B cell (primary cell): ENCODE data around the gene CXXC5. TPM values are rescaled to one million over a fixed set of nuclear protein-coding genes. Genes with fewer than 3 reads are reported as not detected.

Experiments used
- ATAC-seq: fragments of 200-7000 bp; cut with Tn5 transposase; one replicate; pipeline ENCODE4 v1.10.0; 2021; ENCODE audit warnings: low read depth, mild to moderate bottlenecking, moderate number of reproducible peaks, moderate library complexity
- CTCF ChIA-PET: fragments of 350-600 bp; sonication (Branson Sonifier 250); formaldehyde crosslinking; loops from one replicate; lab custom pipeline; 2021; ENCODE audit warnings: antibody characterized with exemption, inconsistent platforms; lab: Charles Lee
- POLR2A ChIA-PET: fragments of 350-600 bp; sonication (Branson Sonifier 250); formaldehyde crosslinking; loops from one replicate; lab custom pipeline; 2021; ENCODE audit warnings: antibody characterized with exemption; lab: Charles Lee
- DNase-seq: peaks from one replicate; pipeline ENCODE4 v3.0.0; 2013
- H2AFZ ChIP-seq: 2 replicates; pipeline ENCODE4 v1.6.1; 2012; ENCODE audit warnings: mild to moderate bottlenecking, low read depth, low read length; ENCODE audit not compliant: insufficient read depth, poor library complexity, severe bottlenecking
- H3K27ac ChIP-seq, 2 donors: 1 replicate in 1 of 2; 2 replicates in 1 of 2; pipeline ENCODE4 v1.5.1; 2012 to 2013; ENCODE audit warnings: low read length in 2 of 2, mild to moderate bottlenecking in 2 of 2, moderate library complexity in 1 of 2
- H3K27me3 ChIP-seq, 4 experiments: fragments of 200-600 bp in 1 of 4; sonication (generic) in 1 of 4; replicated peaks in 1 of 4; 1 replicate in 2 of 4; 2 replicates in 2 of 4; pipeline versions ENCODE4 v1.6.1 to v1.7.0; 2013 to 2016; ENCODE audit warnings: low read length in 3 of 4, mild to moderate bottlenecking in 2 of 4, mixed read lengths in 1 of 4, moderate library complexity in 1 of 4; ENCODE audit not compliant: insufficient read depth in 4 of 4, control insufficient read depth in 3 of 4; ENCODE audit errors: control extremely low read depth in 1 of 4
- H3K36me3 ChIP-seq, 2 experiments: replicated peaks in 1 of 2; 1 replicate in 1 of 2; 2 replicates in 1 of 2; pipeline versions ENCODE4 v1.6.1 to v1.7.1; 2013; ENCODE audit warnings: low read length in 1 of 2; ENCODE audit not compliant: insufficient read depth in 2 of 2, control insufficient read depth in 1 of 2; ENCODE audit errors: control extremely low read depth in 1 of 2, extremely low read depth in 1 of 2
- H3K4me1 ChIP-seq, 2 donors: fragments of 200-600 bp in 1 of 2; sonication (generic) in 1 of 2; 1 replicate in 1 of 2; 2 replicates in 1 of 2; pipeline versions ENCODE4 v1.5.1 to v1.6.1; 2013 to 2017; ENCODE audit warnings: low read length in 2 of 2; ENCODE audit not compliant: control insufficient read depth in 2 of 2, insufficient read depth in 2 of 2
- H3K4me2 ChIP-seq: replicated peaks from 2 replicates; pipeline ENCODE3; 2012; ENCODE audit warnings: mild to moderate bottlenecking, low read depth, low read length; ENCODE audit not compliant: poor library complexity, severe bottlenecking
- H3K4me3 ChIP-seq, 5 experiments: fragments of 200-600 bp in 1 of 5; sonication (generic) in 1 of 5; 1 replicate in 3 of 5; 2 replicates in 2 of 5; pipeline versions ENCODE4 v1.5.1 to v1.7.0; 2011 to 2016; ENCODE audit warnings: low read length in 4 of 5, mild to moderate bottlenecking in 4 of 5, low read depth in 2 of 5, control low read depth in 1 of 5, moderate library complexity in 1 of 5; ENCODE audit not compliant: insufficient read depth in 1 of 5; ENCODE audit errors: control extremely low read depth in 1 of 5, extremely low read depth in 1 of 5
- H3K79me2 ChIP-seq: fragments of 200-600 bp; sonication (generic); one replicate; pipeline ENCODE4 v1.6.0; 2016; ENCODE audit warnings: low read length; ENCODE audit not compliant: control insufficient read depth, insufficient read depth
- H3K9ac ChIP-seq: fragments of 200-600 bp; sonication (generic); 2 replicates; pipeline ENCODE4 v1.6.1; 2017; ENCODE audit warnings: mild to moderate bottlenecking, low read length, moderate library complexity
- H3K9me3 ChIP-seq, 3 donors: one replicate each; pipeline versions ENCODE4 v1.6.1 to v1.7.1; 2013; ENCODE audit warnings: low read length in 2 of 3; ENCODE audit not compliant: control insufficient read depth in 2 of 3, insufficient read depth in 1 of 3; ENCODE audit errors: control extremely low read depth in 1 of 3
- H4K20me1 ChIP-seq: 2 replicates; pipeline ENCODE4 v1.6.0; 2012; ENCODE audit warnings: mild to moderate bottlenecking, low read length; ENCODE audit not compliant: insufficient read depth, control insufficient read depth, poor library complexity, severe bottlenecking
- H3K27ac Mint-ChIP-seq: one replicate; pipeline ENCODE4 v1.8.0; 2021; ENCODE audit warnings: mixed read lengths
- H3K27me3 Mint-ChIP-seq: one replicate; pipeline ENCODE4 v1.8.0; 2021; ENCODE audit warnings: mixed read lengths
- H3K4me1 Mint-ChIP-seq: one replicate; pipeline ENCODE4 v1.8.0; 2021; ENCODE audit warnings: mixed read lengths
- H3K4me3 Mint-ChIP-seq: one replicate; pipeline ENCODE4 v1.8.0; 2021; ENCODE audit warnings: mixed read lengths
- H3K9me3 Mint-ChIP-seq: one replicate; pipeline ENCODE4 v1.8.0; 2022; ENCODE audit warnings: mixed read lengths; ENCODE audit not compliant: insufficient read depth
- CTCF ChIP-seq: fragments of 200-600 bp; IDR thresholded peaks from one replicate; pipeline ENCODE4 v1.8.0; 2022; ENCODE audit warnings: antibody characterized with exemption, mild to moderate bottlenecking
- EZH2 ChIP-seq: IDR thresholded peaks from 2 replicates; pipeline ENCODE4 v1.6.1; 2012; ENCODE audit warnings: borderline replicate concordance, low read depth, mild to moderate bottlenecking, moderate library complexity, low read length; ENCODE audit not compliant: insufficient read depth, poor library complexity, severe bottlenecking
- WGBS: methylation state at CpG from one replicate; pipeline ENCODE4 v1.1.5; 2013; ENCODE audit warnings: missing lambda C conversion rate; ENCODE audit not compliant: insufficient coverage; 5-methylcytosine and 5-hydroxymethylcytosine counted together
- intact Hi-C: fragments of 100-400 bp; cut with micrococcal nuclease; formaldehyde crosslinking; loops from one replicate; pipeline ENCODE4 v1.10.0; 2022
- polyA plus RNA-seq: library from polyadenylated mRNA; depleted of rRNA; stranded (reverse); fragments of >200 nt; gene quantifications from 2 replicates; pipeline ENCODE4 v1.2.3, GENCODE V29; 2012
- total RNA-seq, 2 donors: library from RNA; stranded (reverse); fragments of 120-200 nt in 1 of 2; gene quantifications; 1 replicate in 1 of 2; 2 replicates in 1 of 2; pipeline versions ENCODE4 v1.2.3 to v1.2.4, GENCODE V29; 2013 to 2022

Gene CXXC5
- total and polyA plus RNA-seq, 2 donors (not counting 1 experiment from before 2014, with no cell fraction given): 126 to 143 TPM

DNA sequence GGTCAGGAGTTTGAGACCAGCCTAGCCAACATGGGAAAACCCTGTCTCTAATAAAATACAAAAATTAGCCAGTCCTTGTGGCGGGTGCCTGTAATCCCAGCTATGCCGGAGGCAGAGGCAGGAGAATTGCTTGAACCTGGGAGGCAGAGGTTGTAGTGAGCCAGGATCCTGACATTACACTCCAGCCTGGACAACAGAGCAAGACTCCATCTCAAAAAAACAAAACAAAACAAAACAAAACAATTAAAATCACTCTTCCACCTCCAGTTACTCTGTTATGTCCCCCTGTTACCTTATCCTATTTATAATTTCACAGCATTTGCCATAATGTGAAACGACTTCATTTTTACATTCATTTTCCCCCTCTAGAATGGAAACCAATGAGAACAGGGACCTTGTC, 54.4 kb downstream of the CXXC5 start:
- no peak overlapping the region for H2AFZ ChIP-seq
- no peak for ATAC-seq
- no peak overlapping the region for H3K9ac ChIP-seq
- Mint-ChIP-seq H3K4me1 (peaks cover 53% of the 10 kb centered on the region), H3K4me3 (no peak overlapping the region), H3K9me3 (no peaks in the 10 kb centered on the region), H3K27ac (no peak overlapping the region), H3K27me3 (peaks cover 17% of the 10 kb centered on the region)
- no peak for DNase-seq
- intact Hi-C loops: no loop called here
- peaks cover 0 to 22% (median 9%) of the 10 kb centered on the region in 4 experiments for H3K27me3 ChIP-seq
- POLR2A ChIA-PET: no interaction called here
- H3K79me2 ChIP-seq: no peaks in the 10 kb centered on the region
- CTCF ChIA-PET: interaction anchor here (0.6 to 4.0 kb wide), 3 partner anchors 9 to 63 kb away, joined by 3 to 21 read pairs (median 18); no protein-coding TSS in a partner anchor
- no peak overlapping the region for H3K27ac ChIP-seq
- H4K20me1 ChIP-seq: no peaks in the 10 kb centered on the region
- no peak overlapping the region for H3K4me3 ChIP-seq
- no peaks in the 10 kb centered on the region for H3K36me3 ChIP-seq
- WGBS: 60% methylated on average over 1 of the region's 3 CpGs
- H3K4me2 ChIP-seq: no peak overlapping the region
- no peak for TF ChIP-seq CTCF
- no peak for TF ChIP-seq EZH2
- H3K9me3 ChIP-seq: peaks cover 0 to 5% (median 0%) of the 10 kb centered on the region in 3 donors
- peaks cover 37 to 46% of the 10 kb centered on the region in 2 donors for H3K4me1 ChIP-seq

- Histone ChIP-seq H3K4me3 (no peak overlapping the region), H3K79me2 (no peaks in the 10 kb centered on the region), H3K36me3 (no peaks in the 10 kb centered on the region), H3K4me1 (peaks cover 33 to 40% of the 10 kb centered on the region in 2 donors), H3K4me2 (no peak overlapping the region), H3K27ac (no peak overlapping the region), H3K9me3 (no peaks in the 10 kb centered on the region), H4K20me1 (no peaks in the 10 kb centered on the region), H3K27me3 (peaks cover 0 to 7% (median 3%) of the 10 kb centered on the region in 4 experiments), H3K9ac (no peak overlapping the region), H2AFZ (no peak overlapping the region)
- peaks cover 49% of the 10 kb centered on the region for H3K4me1 Mint-ChIP-seq
- H3K9me3 Mint-ChIP-seq: no peaks in the 10 kb centered on the region
- ChIA-PET POLR2A (no interaction called here), CTCF (interaction anchor here (0.6 to 8.6 kb wide), 2 partner anchors 69 to 70 kb away, joined by 3 to 105 read pairs; no protein-coding TSS in a partner anchor)
- H3K27ac Mint-ChIP-seq: no peak overlapping the region
- no peak for ATAC-seq
- no peak overlapping the region for H3K4me3 Mint-ChIP-seq
- TF ChIP-seq EZH2 (no peak), CTCF (no peak)
- intact Hi-C loops: no loop called here
- no peak for DNase-seq
- WGBS: 98% methylated on average over 4 of the region's 4 CpGs
- H3K27me3 Mint-ChIP-seq: peaks cover 7% of the 10 kb centered on the region
These were observed 56.6 kb downstream of the CXXC5 start for GRCh38 chr5:139704748-139705147.
